OCI-LY1 (cell line): ENCODE results near the gene SIRPB2.

Experiments used
- CTCF ChIP-seq: fragments of 200-600 bp; sonication (generic), shearing (Covaris generic); IDR thresholded peaks from 2 replicates; pipeline ENCODE4 v1.5.1; 2017; ENCODE audit warnings: mild to moderate bottlenecking, antibody characterized with exemption, low read length, moderate library complexity, mixed read lengths
- EZH2 ChIP-seq: fragments of 200-600 bp; sonication (generic), shearing (Covaris generic); IDR thresholded peaks from 2 replicates; pipeline ENCODE4 v1.8.0; 2017; ENCODE audit warnings: borderline replicate concordance, mixed run types, mild to moderate bottlenecking, antibody characterized with exemption, low read length, moderate library complexity, mixed read lengths

DNA sequence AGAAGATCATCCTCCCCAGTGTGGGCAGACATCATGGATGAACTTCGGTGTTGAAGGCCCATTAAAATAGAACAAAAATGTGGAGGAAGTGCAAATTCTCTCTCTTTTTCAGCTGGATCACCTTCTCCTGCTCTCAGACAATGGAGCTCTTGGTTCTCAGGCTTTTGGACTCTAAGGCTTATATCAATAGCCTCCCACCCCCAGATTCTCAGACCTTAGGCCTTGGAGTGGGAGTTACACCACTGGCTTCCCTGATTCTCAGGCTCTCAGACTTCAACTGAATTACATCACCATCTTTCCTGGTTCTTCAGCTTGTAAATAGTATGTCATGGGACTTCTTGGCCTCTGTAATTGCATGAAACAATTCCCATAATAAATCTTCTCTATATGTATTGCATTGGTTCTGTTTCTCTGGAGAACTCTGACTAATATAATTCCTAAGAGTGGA is 61.2 kb downstream of the SIRPB2 start:
- TF ChIP-seq CTCF = no peak
- TF ChIP-seq EZH2 = no peak
